ENCODE data around the gene CTDNEP1. TPM values are rescaled to one million over a fixed set of nuclear protein-coding genes. Genes with fewer than 3 reads are reported as not detected.

The CTDNEP1 gene
- total and polyA plus RNA-seq, 2 of the 4 experiments (the other 2 are of a cell fraction): 23.8 to 132 TPM

DNA sequence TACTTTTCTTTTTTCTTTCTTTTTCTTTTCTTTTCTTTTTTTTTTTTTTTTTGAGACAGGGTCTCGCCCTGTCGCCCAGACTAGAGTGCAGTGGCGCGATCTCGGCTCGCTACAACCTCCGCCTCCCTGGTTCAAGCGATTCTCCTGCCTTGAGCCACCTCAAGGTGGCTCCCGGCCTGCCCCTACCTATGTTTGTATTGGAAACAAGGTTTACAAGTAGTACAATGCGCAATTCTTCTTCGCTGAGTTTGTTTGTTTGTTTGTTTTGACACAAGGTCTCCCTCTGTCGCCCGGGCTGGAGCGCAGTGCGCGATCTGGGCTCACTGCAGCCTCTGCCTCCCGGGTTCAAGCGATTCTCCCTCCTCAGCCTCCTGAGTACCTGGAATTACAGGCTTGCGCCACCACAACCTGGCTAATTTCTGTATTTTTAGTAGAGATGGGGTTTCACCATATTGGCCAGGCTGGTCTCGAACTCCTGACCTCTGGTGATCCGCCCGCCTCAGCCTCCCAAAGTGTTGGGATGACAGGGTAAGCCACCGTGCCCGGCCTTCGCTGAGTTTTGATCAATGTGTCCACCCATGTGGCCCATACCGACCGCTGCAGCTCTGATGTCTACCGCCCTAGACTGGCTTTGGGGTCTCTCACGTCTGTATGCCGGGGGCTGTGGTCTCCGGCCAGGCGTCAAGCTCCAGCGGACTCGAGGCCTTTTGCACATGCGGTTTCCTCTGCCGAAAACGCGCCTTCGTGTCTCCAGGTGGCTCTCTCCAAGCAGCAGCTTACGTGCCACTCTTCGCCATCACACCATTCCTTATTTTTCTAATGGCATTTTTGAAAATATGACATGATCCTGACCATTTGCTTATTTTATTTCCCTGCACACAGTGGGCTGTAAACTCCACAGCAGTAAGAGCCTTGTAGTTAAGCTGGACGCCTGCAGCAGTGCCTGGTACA, 44.0 kb upstream of the CTDNEP1 start (continued):
- no peak for TF ChIP-seq MXI1 (IDR thresholded peaks at IDR 0.05; ENCODE audit: borderline replicate concordance, low read depth, low read length)
- no peak for TF ChIP-seq FOS (IDR thresholded peaks at IDR 0.05; ENCODE audit: low read depth, low read length)
- no peak for TF ChIP-seq BHLHE40 (IDR thresholded peaks at IDR 0.05; ENCODE audit: low read depth, low read length)
- TF ChIP-seq SMC3 (IDR thresholded peaks at IDR 0.05; ENCODE audit: low read depth, low read length): no peak
- TF ChIP-seq CEBPB (IDR thresholded peaks at IDR 0.05; ENCODE audit: low read depth, low read length): no peak
- TF ChIP-seq MAZ (IDR thresholded peaks at IDR 0.05; ENCODE audit: borderline replicate concordance, low read depth, low read length): no peak
- TF ChIP-seq RFX5 (IDR thresholded peaks at IDR 0.05; ENCODE audit: low read depth, low read length): no peak
- no peak for TF ChIP-seq NFE2L2 (IDR thresholded peaks at IDR 0.05; ENCODE audit: low read depth, low read length)
